ENCODE data around the gene PRKG1.
"Not testable (repeated sequence)": the region's sequence is repeated elsewhere in the genome, so short reads cannot be mapped to it uniquely, and the experiment has no call there.

PRKG1 gene

GRCh38 chr10:51340366-51340765 is 266.1 kb downstream of the PRKG1 start:
- no peak for DNase-seq (ENCODE audit: low read depth)
- TF ChIP-seq CTCF (conservative IDR thresholded peaks at IDR 0.05; ENCODE audit: low read length), result no peak
- H3K4me3 ChIP-seq (ENCODE audit: low read length), result no peak overlapping the region

- no peak overlapping the region for H3K4me3 ChIP-seq (ENCODE audit: low read length)
- TF ChIP-seq CTCF (conservative IDR thresholded peaks at IDR 0.05; ENCODE audit: low read length), result no peak
- no peak for DNase-seq (ENCODE audit: low read depth)
These were observed 266.7 kb downstream of the PRKG1 start for GRCh38 chr10:51340845-51341610.

GRCh38 chr10:51341745-51342144 is 267.5 kb downstream of the PRKG1 start:
- not testable (repeated sequence) for DNase-seq (ENCODE audit: low read depth); H3K4me3 ChIP-seq (ENCODE audit: low read length)

GRCh38 chr10:51342381-51342780 is 268.1 kb downstream of the PRKG1 start:
- H3K4me3 ChIP-seq (ENCODE audit: low read length), result no peak overlapping the region
- DNase-seq (ENCODE audit: low read depth), result no peak
- no peak for TF ChIP-seq CTCF (conservative IDR thresholded peaks at IDR 0.05; ENCODE audit: low read length)

- TF ChIP-seq CTCF (conservative IDR thresholded peaks at IDR 0.05; ENCODE audit: low read length), result no peak
- no peak for DNase-seq (ENCODE audit: low read depth)
- H3K4me3 ChIP-seq (ENCODE audit: low read length), result no peak overlapping the region
These were observed 269.1 kb downstream of the PRKG1 start for GRCh38 chr10:51343391-51343790.

GRCh38 chr10:51344371-51344770 is 270.1 kb downstream of the PRKG1 start:
- no peak for DNase-seq (ENCODE audit: low read depth)
- H3K4me3 ChIP-seq (ENCODE audit: low read length), result no peak overlapping the region
- TF ChIP-seq CTCF (conservative IDR thresholded peaks at IDR 0.05; ENCODE audit: low read length), result no peak

- DNase-seq (ENCODE audit: low read depth), result no peak
- no peak for TF ChIP-seq CTCF (conservative IDR thresholded peaks at IDR 0.05; ENCODE audit: low read length)
- H3K4me3 ChIP-seq (ENCODE audit: low read length), result no peak overlapping the region
These were observed 274.3 kb downstream of the PRKG1 start for GRCh38 chr10:51348622-51349021.

Measured in AG10803 (cell line).